HG02870 (cell line): ENCODE results near the gene SLC2A11.
"Not testable (repeated sequence)": the region's sequence is repeated elsewhere in the genome, so short reads cannot be mapped to it uniquely, and the experiment has no call there.

ENCODE experiments used
- ATAC-seq: cut with Tn5 transposase; IDR thresholded peaks from one replicate; pipeline ENCODE4 v1.9.1; 2021; ENCODE audit warnings: mild to moderate bottlenecking, moderate library complexity; ENCODE audit not compliant: unreplicated experiment

The SLC2A11 gene

GRCh38 chr22:23888615-23889401, 31.1 kb downstream of the SLC2A11 start:
- ATAC-seq: no peak

GRCh38 chr22:23889620-23890019, 31.9 kb downstream of the SLC2A11 start:
- ATAC-seq: no peak

- no peak for ATAC-seq
These were observed 34.1 kb downstream of the SLC2A11 start for GRCh38 chr22:23891726-23892125.

- ATAC-seq: no peak
These were observed 34.5 kb downstream of the SLC2A11 start for GRCh38 chr22:23892130-23892529.

- ATAC-seq: no peak
These were observed 35.0 kb downstream of the SLC2A11 start for GRCh38 chr22:23892706-23893105.

GRCh38 chr22:23893121-23893944, 35.7 kb downstream of the SLC2A11 start:
- no peak for ATAC-seq

- ATAC-seq: peak; percentile 79
These were observed 36.5 kb downstream of the SLC2A11 start, which contains the start of gene MIF for GRCh38 chr22:23893945-23894709. TSS of gene MIF (plus strand) at chr22:23894383. CDS start at chr22:23894475, 92 bp downstream.

- ATAC-seq: peak; percentile 12
These were observed 37.3 kb downstream of the SLC2A11 start for GRCh38 chr22:23894710-23895598.

- no peak for ATAC-seq
These were observed 38.0 kb downstream of the SLC2A11 start for GRCh38 chr22:23895599-23896144.

- ATAC-seq: no peak
These were observed 38.5 kb downstream of the SLC2A11 start for GRCh38 chr22:23896166-23896522.

- ATAC-seq: no peak
These were observed 39.0 kb downstream of the SLC2A11 start for GRCh38 chr22:23896523-23897186.

GRCh38 chr22:23897320-23897719, 39.6 kb downstream of the SLC2A11 start:
- ATAC-seq: no peak

- no peak for ATAC-seq
These were observed 40.6 kb downstream of the SLC2A11 start for GRCh38 chr22:23898006-23898974.

GRCh38 chr22:23899042-23899745, 41.5 kb downstream of the SLC2A11 start:
- no peak for ATAC-seq

GRCh38 chr22:23900227-23900626, 42.6 kb downstream of the SLC2A11 start:
- ATAC-seq: not testable (repeated sequence)

- no peak for ATAC-seq
These were observed 43.9 kb downstream of the SLC2A11 start for GRCh38 chr22:23901600-23901999.

GRCh38 chr22:23903328-23903971, 45.8 kb downstream of the SLC2A11 start:
- ATAC-seq: no peak
